ENCODE measurements around the gene AK4.
A peak's percentile ranks its signal among the peaks of the same experiment; 100 is the strongest.

AK4 gene

GRCh38 chr1:65164633-65165032 is 16.6 kb downstream of the AK4 start:
- TF ChIP-seq CTCF (IDR thresholded peaks at IDR 0.05; ENCODE audit: control insufficient read depth, extremely low read depth, insufficient read depth) = no peak
- DNase-seq (ENCODE audit: low read depth) = no peak
- H3K4me3 ChIP-seq (ENCODE audit: low read depth, low read length) = no peak overlapping the region

- H3K4me3 ChIP-seq (ENCODE audit: low read depth, low read length) = no peak overlapping the region
- no peak for TF ChIP-seq CTCF (IDR thresholded peaks at IDR 0.05; ENCODE audit: control insufficient read depth, extremely low read depth, insufficient read depth)
- no peak for DNase-seq (ENCODE audit: low read depth)
Measured at GRCh38 chr1:65165269-65165993, 17.4 kb downstream of the AK4 start.

GRCh38 chr1:65166572-65167305 is 18.7 kb downstream of the AK4 start:
- H3K4me3 ChIP-seq (ENCODE audit: low read depth, low read length) = no peak overlapping the region
- no peak for TF ChIP-seq CTCF (IDR thresholded peaks at IDR 0.05; ENCODE audit: control insufficient read depth, extremely low read depth, insufficient read depth)
- no peak for DNase-seq (ENCODE audit: low read depth)

- DNase-seq (ENCODE audit: low read depth) = no peak
- H3K4me3 ChIP-seq (ENCODE audit: low read depth, low read length) = no peak overlapping the region
- TF ChIP-seq CTCF (IDR thresholded peaks at IDR 0.05; ENCODE audit: control insufficient read depth, extremely low read depth, insufficient read depth) = no peak
Measured at GRCh38 chr1:65167586-65168242, 19.7 kb downstream of the AK4 start.

- H3K4me3 ChIP-seq (ENCODE audit: low read depth, low read length) = no peak overlapping the region
- no peak for TF ChIP-seq CTCF (IDR thresholded peaks at IDR 0.05; ENCODE audit: control insufficient read depth, extremely low read depth, insufficient read depth)
- no peak for DNase-seq (ENCODE audit: low read depth)
Measured at GRCh38 chr1:65168867-65169266, 20.9 kb downstream of the AK4 start.

GRCh38 chr1:65170511-65171142 is 22.6 kb downstream of the AK4 start:
- peak; percentile 18; the same call in 1 of the 2 replicates for TF ChIP-seq CTCF (IDR thresholded peaks at IDR 0.05; ENCODE audit: control insufficient read depth, extremely low read depth, insufficient read depth)
- peak; percentile 91 for DNase-seq (ENCODE audit: low read depth)
- peak overlapping the region; percentile 32 for H3K4me3 ChIP-seq (ENCODE audit: low read depth, low read length)

Measured in LNCaP clone FGC (cell line).